GM12874 (cell line): Measurements from ENCODE around the gene PEAR1.

Experiments
- CTCF ChIP-seq: IDR thresholded peaks from 2 replicates; pipeline ENCODE4 v1.5.1; 2011; ENCODE audit warnings: low read depth, mild to moderate bottlenecking, control low read depth, low read length, moderate library complexity; ENCODE audit not compliant: insufficient read depth

The PEAR1 gene

GRCh38 chr1:156947127-156947526 is 53.6 kb downstream of the PEAR1 start:
- no peak for TF ChIP-seq CTCF

GRCh38 chr1:156947818-156948525 is 54.5 kb downstream of the PEAR1 start:
- no peak for TF ChIP-seq CTCF

GRCh38 chr1:156948708-156949107 is 55.2 kb downstream of the PEAR1 start:
- peak; percentile 7; the same call in 1 of the 2 replicates for TF ChIP-seq CTCF

DNA sequence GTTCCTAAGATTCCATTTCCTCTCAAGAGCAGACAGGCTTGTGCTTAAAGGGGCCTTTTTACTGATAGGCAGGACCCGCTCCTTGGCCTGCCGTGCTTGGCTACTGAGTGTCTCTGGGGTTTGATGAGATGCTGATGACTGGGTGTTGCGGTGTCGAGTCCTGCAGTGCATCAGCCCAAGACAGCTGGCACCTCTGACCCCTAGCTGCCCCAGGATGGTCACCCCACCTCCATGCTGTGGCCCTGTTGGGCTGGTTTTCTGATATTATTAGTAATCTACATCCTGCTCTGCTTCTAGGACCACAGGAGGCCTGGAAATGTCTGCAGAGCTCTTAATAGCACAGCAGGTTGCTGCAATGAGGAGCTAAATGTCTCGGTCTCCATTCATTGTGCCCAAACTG is 55.6 kb downstream of the PEAR1 start:
- no peak for TF ChIP-seq CTCF

DNA sequence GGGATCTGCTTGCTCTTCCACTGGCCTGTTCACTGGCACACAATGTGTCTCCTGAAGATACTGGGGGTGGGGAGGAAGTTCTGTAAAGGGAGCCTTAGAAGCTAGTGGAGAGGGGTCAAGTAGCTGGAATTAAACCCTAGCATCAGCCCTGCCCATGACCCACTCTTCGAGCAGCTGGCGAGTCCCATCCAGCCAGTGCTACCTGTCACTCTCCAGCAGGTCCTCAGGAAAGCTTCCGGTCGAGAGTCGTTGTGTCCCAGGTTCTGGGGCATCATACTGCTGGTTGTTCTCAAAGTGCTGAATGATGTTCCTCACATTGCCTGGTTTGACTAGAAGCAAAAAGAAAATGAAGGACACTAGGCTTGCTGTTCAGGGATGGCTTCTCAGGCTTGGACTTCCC is 57.9 kb downstream of the PEAR1 start:
- no peak for TF ChIP-seq CTCF

- no peak for TF ChIP-seq CTCF
Observed at GRCh38 chr1:156953571-156953970, 60.1 kb downstream of the PEAR1 start.

- no peak for TF ChIP-seq CTCF
Observed at GRCh38 chr1:156956333-156956732, 62.8 kb downstream of the PEAR1 start.
